Measurements from ENCODE around the gene FUT4.

GRCh38 chr11:94576306-94576705 lies 32.6 kb downstream of the FUT4 start:
- TF ChIP-seq MAX (IDR thresholded peaks at IDR 0.05) (no peak), MAZ (IDR thresholded peaks at IDR 0.05; ENCODE audit: borderline replicate concordance, low read depth, low read length) (no peak)
